ENCODE results near the gene AK1. TPM values are rescaled to one million over a fixed set of nuclear protein-coding genes. Genes with fewer than 3 reads are reported as not detected.

The AK1 gene, protein sequence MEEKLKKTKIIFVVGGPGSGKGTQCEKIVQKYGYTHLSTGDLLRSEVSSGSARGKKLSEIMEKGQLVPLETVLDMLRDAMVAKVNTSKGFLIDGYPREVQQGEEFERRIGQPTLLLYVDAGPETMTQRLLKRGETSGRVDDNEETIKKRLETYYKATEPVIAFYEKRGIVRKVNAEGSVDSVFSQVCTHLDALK
- total RNA-seq (2016; rRNA removed; fragmentation: Illumina TruSeq; extraction: Trizol), result 25.7 and 32.8 TPM in 2 replicates
- 12.5 and 17.4 TPM in 2 replicates for total RNA-seq (2016; cell fraction: cytosol; rRNA removed; fragmentation: Illumina TruSeq; extraction: Trizol; ENCODE audit: low read depth)
- 27.8 and 33.7 TPM in 2 replicates for total RNA-seq (2016; cell fraction: insoluble cytoplasmic fraction; rRNA removed; fragmentation: Illumina TruSeq; extraction: Trizol)
- total RNA-seq (2016; cell fraction: membrane; rRNA removed; fragmentation: Illumina TruSeq; extraction: Trizol), result 18.2 and 19.8 TPM in 2 replicates
- total RNA-seq (2016; cell fraction: nucleus; rRNA removed; fragmentation: Illumina TruSeq; extraction: Trizol), result 13.7 and 15.3 TPM in 2 replicates
- 19.1 and 28.5 TPM in 2 replicates for polyA plus RNA-seq (2011; rRNA removed)
- 29.9 and 38.0 TPM in 2 replicates for polyA plus RNA-seq (2011; cell fraction: cytosol; rRNA removed)
- polyA plus RNA-seq (2011; cell fraction: nucleus; rRNA removed), result 34.1 and 55.6 TPM in 2 replicates
- 17.5 and 23.3 TPM in 2 replicates for polyA plus RNA-seq (2012)
- polyA plus RNA-seq (2016; cell fraction: cytosol; fragmentation: Illumina TruSeq; extraction: Trizol; ENCODE audit: low read depth), result 28.9 and 48.9 TPM in 2 replicates
- polyA plus RNA-seq (2016; cell fraction: insoluble cytoplasmic fraction; fragmentation: Illumina TruSeq; extraction: Trizol; ENCODE audit: low read depth), result 44.7 and 50.7 TPM in 2 replicates
- 31.6 and 41.6 TPM in 2 replicates for polyA plus RNA-seq (2016; cell fraction: membrane; fragmentation: Illumina TruSeq; extraction: Trizol; ENCODE audit: low read depth)
- polyA plus RNA-seq (2016; cell fraction: nucleus; fragmentation: Illumina TruSeq; extraction: Trizol; ENCODE audit: insufficient read depth, low read depth), result 39.2 and 40.7 TPM in 2 replicates
- polyA minus RNA-seq (2011; rRNA and poly(A)+ RNA removed; ENCODE audit: low replicate concordance), result 3.6 and 45.8 TPM in 2 replicates
- polyA minus RNA-seq (2011; cell fraction: cytosol; rRNA and poly(A)+ RNA removed), result 3.8 and 5.4 TPM in 2 replicates
- polyA minus RNA-seq (2011; cell fraction: nucleus; rRNA and poly(A)+ RNA removed), result 1.7 and 4.1 TPM in 2 replicates
- Bru-seq, nascent RNA, result percentile 59 among the genes with signal in this experiment
- BruChase-seq, experiment 1, labeled RNA remaining after a 6-hour chase, result percentile 73 among the genes with signal in this experiment
- BruChase-seq, experiment 2, labeled RNA remaining after a 2-hour chase, result percentile 60 among the genes with signal in this experiment
- long read RNA-seq, experiment 1, transcript AK1-203 (7 exons, 2,266 nt), result major isoform, 64 of 73 reads
- long read RNA-seq, experiment 1, partial matches to known transcripts, result 3 of 73 reads
- long read RNA-seq, experiment 1, other reads (novel, unspliced or antisense), result 6 of 73 reads
- long read RNA-seq, experiment 2, transcript AK1-203 (7 exons, 2,266 nt), result major isoform, 36 of 53 reads
- long read RNA-seq, experiment 2, partial matches to known transcripts, result 5 of 53 reads
- long read RNA-seq, experiment 2, other reads (novel, unspliced or antisense), result 12 of 53 reads

DNA sequence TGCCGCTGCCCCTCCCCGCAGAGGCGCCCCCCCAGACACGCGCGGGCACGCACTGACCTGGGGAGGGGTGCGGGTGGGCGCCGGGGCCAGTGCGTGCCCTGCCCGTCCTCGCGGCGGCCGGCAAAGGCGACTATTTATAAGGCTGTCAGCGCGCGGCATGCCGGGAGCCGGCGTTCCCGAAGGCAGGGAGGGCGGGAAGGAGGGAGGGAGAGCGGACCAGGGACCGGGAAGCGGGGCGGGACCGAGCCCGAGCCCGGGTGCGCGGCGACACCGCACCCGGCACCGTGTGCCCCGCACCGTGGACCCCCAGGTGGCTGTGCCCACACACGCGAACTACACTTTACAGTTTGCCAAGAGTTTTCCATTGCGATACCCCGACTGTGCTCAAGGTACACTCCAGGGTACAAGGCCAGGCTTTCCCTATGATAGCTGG lies at the start of gene AK1:
AK1 (minus strand) TSS at position 110 of the 433 bp plus-strand sequence. CDS start 3,058 bp downstream, outside the sequence.
- no peaks in the 10 kb centered on the region for H3K36me3 ChIP-seq (replicated peaks in 1 of 2; ENCODE audit: control insufficient read depth in 1 of 2, insufficient read depth in 2 of 2, low read length in 2 of 2)
- POLR2A ChIA-PET, result interaction anchor here (1.0 to 2.3 kb wide), 3 partner anchors 20 to 39 kb away, joined by 6 to 11 read pairs (median 6); partner anchors contain the start of gene ST6GALNAC4
- no TSS peak for BruUV-seq (replicated peaks)
- H3K4me1 ChIP-seq (ENCODE audit: insufficient read depth, low read length), result peaks cover 38% of the 10 kb centered on the region
- FAIRE-seq (no peak), DNase-seq (ENCODE audit: low spot score) (no peak), ATAC-seq (peak; percentile 81)
- peak within 1 kb of the TSS; percentile 100 for H3K4me2 ChIP-seq (ENCODE audit: low read depth, low read length)
- no peaks in the 10 kb centered on the region for H4K20me1 ChIP-seq (ENCODE audit: insufficient read depth, low read length)
- CTCF ChIA-PET (ENCODE audit: low intra/inter-chr PET ratio, low total read pairs), result no interaction called here
- no peak within 1 kb of the TSS for H2AFZ ChIP-seq (ENCODE audit: low read length)
- 0% methylated on average over 2 of the region's 44 CpGs for WGBS (ENCODE audit: low lambda C conversion rate)
- H3K9ac ChIP-seq (ENCODE audit: insufficient read depth, low read depth, low read length), result peak within 1 kb of the TSS; percentile 66
- peak within 1 kb of the TSS; percentile 67 to 82 (median 69) for H3K4me3 ChIP-seq (replicated peaks in 1 of 3; ENCODE audit: insufficient read depth in 1 of 3, low read depth in 2 of 3, low read length in 3 of 3)
- intact Hi-C loops (cut with micrococcal nuclease; ENCODE audit: unreplicated experiment), result no loop called here
- no peaks in the 10 kb centered on the region for H3K79me2 ChIP-seq (ENCODE audit: insufficient read depth, low read length)
- no peaks in the 10 kb centered on the region for H3K27me3 ChIP-seq (ENCODE audit: control insufficient read depth in 1 of 2, insufficient read depth in 2 of 2, low read length in 2 of 2)
- in situ Hi-C loops (cut with HindIII; ENCODE audit: extremely low pct_ligation_motif_present, low pct_unique_long_range_greater_than_20kb), result no loop called here
- no peaks in the 10 kb centered on the region for H3K9me3 ChIP-seq (ENCODE audit: low read length)
- H3K27ac ChIP-seq (ENCODE audit: extremely low read length, insufficient read depth, low read length), result peak within 1 kb of the TSS; percentile 14
- TF ChIP-seq ZNF75D (CRISPR knock-in tag; IDR thresholded peaks at IDR 0.05; ENCODE audit: borderline replicate concordance), result no peak
- TF ChIP-seq ZNF7 (CRISPR knock-in tag; IDR thresholded peaks at IDR 0.05), result no peak
- no peak for TF ChIP-seq HHEX (CRISPR knock-in tag; IDR thresholded peaks at IDR 0.05)
- no peak for TF ChIP-seq JDP2 (CRISPR knock-in tag; IDR thresholded peaks at IDR 0.05; ENCODE audit: borderline replicate concordance)
- TF ChIP-seq, protein P1, sequence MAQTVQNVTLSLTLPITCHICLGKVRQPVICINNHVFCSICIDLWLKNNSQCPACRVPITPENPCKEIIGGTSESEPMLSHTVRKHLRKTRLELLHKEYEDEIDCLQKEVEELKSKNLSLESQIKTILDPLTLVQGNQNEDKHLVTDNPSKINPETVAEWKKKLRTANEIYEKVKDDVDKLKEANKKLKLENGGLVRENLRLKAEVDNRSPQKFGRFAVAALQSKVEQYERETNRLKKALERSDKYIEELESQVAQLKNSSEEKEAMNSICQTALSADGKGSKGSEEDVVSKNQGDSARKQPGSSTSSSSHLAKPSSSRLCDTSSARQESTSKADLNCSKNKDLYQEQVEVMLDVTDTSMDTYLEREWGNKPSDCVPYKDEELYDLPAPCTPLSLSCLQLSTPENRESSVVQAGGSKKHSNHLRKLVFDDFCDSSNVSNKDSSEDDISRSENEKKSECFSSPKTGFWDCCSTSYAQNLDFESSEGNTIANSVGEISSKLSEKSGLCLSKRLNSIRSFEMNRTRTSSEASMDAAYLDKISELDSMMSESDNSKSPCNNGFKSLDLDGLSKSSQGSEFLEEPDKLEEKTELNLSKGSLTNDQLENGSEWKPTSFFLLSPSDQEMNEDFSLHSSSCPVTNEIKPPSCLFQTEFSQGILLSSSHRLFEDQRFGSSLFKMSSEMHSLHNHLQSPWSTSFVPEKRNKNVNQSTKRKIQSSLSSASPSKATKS (CRISPR knock-in tag; IDR thresholded peaks at IDR 0.05), result no peak
- TF ChIP-seq ONECUT2 (CRISPR knock-in tag; IDR thresholded peaks at IDR 0.05), result no peak
- peak; percentile 32; the same call in 1 of the 2 replicates for TF ChIP-seq ZNF724P (CRISPR knock-in tag; IDR thresholded peaks at IDR 0.05; ENCODE audit: borderline replicate concordance)
- no peak for TF ChIP-seq ZUFSP (CRISPR knock-in tag; IDR thresholded peaks at IDR 0.05; ENCODE audit: borderline replicate concordance)
- TF ChIP-seq ZNF639 (CRISPR knock-in tag; conservative IDR thresholded peaks at IDR 0.05), result 0 out of 2 replicates have a peak, but pooled peaks have one; percentile 37
- TF ChIP-seq ZFP37 (CRISPR knock-in tag; IDR thresholded peaks at IDR 0.05; ENCODE audit: borderline replicate concordance), result no peak
- no peak for TF ChIP-seq ZNF225 (CRISPR knock-in tag; IDR thresholded peaks at IDR 0.05)
- TF ChIP-seq ZNF431 (CRISPR knock-in tag; IDR thresholded peaks at IDR 0.05; ENCODE audit: borderline replicate concordance, low read depth), result no peak
- TF ChIP-seq ZNF569 (CRISPR knock-in tag; IDR thresholded peaks at IDR 0.05; ENCODE audit: borderline replicate concordance), result no peak

Measured in HepG2 (cell line).